ENCODE measurements around the gene RYR1.
"Not testable (repeated sequence)": the region's sequence is repeated elsewhere in the genome, so short reads cannot be mapped to it uniquely, and the experiment has no call there.

Gene RYR1

GRCh38 chr19:38495375-38495774, 61.9 kb downstream of the RYR1 start:
- not testable (repeated sequence) for DNase-seq

- DNase-seq: no peak
Observed at GRCh38 chr19:38496116-38496515, 62.6 kb downstream of the RYR1 start.

GRCh38 chr19:38496603-38497487, 63.4 kb downstream of the RYR1 start:
- no peak for DNase-seq

DNA sequence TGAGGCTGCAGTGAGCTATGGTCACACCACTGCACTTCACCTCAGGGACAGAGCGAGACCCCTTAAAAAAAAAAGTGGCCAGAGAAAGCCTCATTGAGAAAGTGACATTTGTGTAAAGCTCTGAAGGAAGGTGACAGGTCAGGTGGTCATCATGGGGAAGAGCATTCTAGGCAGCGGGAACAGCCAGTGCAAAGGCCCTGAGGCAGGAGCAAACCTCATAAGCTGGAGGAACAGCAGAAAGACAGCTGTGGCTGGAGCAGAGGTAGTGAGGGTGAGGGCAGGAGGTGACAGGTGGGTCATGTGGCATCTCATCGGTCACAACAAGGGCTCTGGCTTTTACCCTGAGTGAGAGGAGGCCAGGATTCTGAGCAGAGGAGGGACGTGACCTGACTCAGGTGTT, 64.4 kb downstream of the RYR1 start:
- DNase-seq: no peak

DNA sequence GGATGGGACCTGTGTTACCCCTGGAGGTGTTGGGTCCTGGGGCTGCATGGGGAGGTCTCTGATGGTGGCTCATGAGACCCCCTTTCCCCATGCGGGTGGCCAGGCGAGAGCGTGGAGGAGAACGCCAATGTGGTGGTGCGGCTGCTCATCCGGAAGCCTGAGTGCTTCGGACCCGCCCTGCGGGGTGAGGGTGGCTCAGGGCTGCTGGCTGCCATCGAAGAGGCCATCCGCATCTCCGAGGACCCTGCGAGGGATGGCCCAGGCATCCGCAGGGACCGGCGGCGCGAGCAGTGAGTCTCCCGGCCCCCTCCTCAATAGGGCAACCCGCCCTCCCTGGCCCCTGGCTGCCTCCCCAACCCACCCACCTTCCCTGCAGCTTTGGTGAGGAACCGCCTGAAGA, 66.0 kb downstream of the RYR1 start:
- DNase-seq: no peak

DNA sequence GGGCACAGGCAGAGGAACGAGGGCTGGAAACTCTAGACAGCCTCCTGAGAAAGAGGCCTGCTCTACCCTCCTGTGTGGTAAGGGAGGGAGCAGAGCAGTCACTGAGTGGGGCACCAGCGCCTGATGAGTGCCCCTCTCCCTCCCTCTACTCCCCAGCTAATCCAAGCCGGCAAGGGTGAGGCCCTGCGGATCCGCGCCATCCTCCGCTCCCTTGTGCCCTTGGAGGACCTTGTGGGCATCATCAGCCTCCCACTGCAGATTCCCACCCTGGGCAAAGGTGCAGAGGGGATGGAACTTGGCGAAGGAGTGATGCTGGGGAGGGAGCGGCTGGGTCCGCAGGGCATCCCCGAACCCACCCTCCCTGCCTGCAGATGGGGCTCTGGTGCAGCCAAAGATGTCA, 67.0 kb downstream of the RYR1 start:
- no peak for DNase-seq

GRCh38 chr19:38502410-38503076, 69.1 kb downstream of the RYR1 start:
- DNase-seq: no peak

DNA sequence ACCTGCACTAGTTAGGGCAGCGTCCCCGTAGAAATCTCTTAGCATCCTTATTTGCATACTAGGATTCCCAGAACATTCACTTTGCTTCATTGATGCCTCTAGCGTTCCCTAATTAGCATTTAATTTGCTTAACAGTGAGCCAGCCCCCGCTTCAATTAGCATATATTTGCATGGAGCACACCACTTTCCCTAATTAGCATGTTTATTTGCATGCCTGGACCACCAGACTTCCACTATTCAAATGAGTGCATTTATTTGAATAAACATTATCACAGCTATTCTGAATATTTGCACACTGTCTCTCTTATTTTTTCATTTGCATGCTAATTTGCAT, 69.6 kb downstream of the RYR1 start:
- DNase-seq: no peak

GRCh38 chr19:38505958-38506357, 72.5 kb downstream of the RYR1 start:
- DNase-seq: no peak

GRCh38 chr19:38506375-38506722, 72.9 kb downstream of the RYR1 start:
- no peak for DNase-seq

DNA sequence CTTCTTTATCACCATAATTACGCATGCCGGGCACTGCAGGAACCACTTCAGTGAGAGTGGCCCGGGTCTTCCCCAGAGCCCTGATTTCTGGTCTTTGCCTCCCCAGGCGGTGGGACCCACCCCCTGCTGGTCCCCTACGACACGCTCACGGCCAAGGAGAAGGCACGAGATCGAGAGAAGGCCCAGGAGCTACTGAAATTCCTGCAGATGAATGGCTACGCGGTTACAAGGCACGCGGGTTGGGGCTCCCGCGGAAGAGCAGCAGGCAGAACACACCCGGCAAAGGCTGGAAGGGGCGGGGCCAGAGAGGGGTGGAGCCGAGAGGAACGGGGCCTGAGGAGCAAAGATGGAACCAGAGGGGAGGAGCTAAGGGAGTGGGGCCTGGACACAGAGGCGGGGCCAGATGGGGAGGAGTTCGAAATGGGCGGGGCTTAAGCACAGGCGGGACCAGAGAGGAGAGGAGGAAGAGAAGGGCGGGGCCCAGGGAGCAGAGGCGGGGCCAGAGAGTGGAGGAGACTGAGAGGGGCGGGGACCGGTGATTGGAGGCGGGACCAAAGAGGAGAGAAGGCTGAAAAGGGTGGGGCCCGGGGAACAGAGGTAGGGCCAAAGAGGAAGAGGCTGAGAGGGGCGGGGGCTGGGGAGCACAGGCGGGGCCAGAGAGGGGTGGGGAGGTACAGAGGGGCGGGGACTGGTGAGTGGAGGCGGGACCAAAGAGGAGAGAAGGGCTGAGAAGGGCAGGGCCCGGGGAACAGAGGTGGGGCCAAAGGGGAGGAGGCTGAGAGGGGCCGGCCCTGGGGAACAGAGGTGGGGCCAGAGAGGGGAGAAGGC, 73.4 kb downstream of the RYR1 start:
- DNase-seq: no peak

DNA sequence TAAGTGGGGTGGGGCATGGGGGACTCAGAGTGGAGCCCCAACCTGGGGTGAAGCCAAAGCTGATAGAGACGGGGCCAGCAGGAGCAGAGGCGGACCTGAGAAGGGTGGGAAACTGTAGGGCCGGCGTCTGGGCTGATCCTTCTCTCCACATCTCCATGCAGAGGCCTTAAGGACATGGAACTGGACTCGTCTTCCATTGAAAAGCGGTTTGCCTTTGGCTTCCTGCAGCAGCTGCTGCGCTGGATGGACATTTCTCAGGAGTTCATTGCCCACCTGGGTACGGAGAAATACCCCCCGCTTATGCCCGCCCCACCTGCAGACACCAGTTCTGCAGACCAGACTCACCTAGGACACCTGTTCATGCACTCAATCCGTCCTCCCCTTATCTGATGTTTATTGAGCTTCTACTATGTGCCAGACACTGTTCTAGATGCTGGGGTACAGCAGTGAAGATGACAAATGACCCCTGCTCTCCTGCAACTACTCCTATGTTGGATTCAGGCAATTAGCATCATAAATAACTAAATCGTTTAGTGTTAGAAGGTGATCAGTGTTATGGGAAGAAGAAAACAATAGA, 74.1 kb downstream of the RYR1 start:
- no peak for DNase-seq

DNA sequence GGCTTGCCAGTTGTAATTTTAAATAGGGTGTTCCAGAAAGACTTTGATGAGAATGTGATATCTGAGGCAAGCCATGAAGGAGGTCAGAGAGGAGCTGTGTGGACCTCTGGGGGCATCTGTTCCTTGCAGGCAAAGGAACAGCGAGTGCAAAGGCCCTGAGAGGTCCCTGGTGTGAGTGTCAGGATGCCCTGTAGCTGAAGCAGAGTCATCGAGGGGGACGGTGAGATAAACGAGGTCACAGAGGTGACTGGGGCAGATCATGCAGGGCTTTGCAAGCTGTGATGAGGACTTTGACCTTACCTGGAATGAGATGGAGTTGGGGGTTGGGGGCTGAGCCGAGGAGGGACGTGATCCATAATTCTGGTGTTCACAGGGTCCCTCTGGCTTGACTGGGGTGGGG, 75.0 kb downstream of the RYR1 start:
- DNase-seq: no peak

DNA sequence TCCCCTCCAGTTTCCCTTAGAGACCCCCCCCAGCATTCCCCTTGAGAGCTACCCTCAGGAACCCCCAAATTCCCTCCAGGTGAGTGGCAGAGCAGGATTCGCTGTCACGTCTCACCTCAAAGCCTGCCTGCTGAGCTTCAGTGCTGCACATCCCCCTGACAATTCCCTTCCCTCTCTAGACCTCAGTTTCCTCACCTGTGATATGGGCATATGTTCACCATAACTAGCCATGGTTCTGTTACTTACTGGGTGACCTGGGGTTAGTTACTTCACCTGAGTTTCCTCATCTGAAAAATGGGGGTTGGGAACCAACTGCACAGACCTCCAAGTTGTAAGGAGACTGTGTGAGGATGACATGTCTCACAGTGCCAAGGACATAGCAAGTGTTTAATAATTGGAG, 75.5 kb downstream of the RYR1 start:
- DNase-seq: no peak

GRCh38 chr19:38511074-38511708, 77.7 kb downstream of the RYR1 start:
- DNase-seq: no peak

GRCh38 chr19:38512277-38512676, 78.8 kb downstream of the RYR1 start:
- no peak for DNase-seq

DNA sequence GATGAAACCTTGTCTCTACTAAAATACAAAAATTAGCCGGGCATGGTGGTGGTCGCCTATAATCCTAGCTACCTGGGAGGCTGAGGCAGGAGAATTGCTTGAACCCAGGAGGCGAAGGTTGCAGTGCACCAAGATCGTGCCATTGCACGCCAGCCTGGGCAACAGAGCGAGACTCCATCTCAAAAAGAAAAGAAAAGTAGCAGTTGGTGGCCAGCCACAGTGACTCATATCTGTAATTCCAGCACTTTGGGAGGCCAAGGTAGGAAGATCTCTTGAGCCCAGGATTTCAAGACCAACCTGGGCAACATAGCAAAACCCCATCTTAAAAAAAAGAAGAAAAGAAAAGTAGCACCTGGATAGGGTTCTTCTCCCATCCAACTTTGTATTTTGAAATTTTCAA, 79.7 kb downstream of the RYR1 start:
- DNase-seq: not testable (repeated sequence)

DNA sequence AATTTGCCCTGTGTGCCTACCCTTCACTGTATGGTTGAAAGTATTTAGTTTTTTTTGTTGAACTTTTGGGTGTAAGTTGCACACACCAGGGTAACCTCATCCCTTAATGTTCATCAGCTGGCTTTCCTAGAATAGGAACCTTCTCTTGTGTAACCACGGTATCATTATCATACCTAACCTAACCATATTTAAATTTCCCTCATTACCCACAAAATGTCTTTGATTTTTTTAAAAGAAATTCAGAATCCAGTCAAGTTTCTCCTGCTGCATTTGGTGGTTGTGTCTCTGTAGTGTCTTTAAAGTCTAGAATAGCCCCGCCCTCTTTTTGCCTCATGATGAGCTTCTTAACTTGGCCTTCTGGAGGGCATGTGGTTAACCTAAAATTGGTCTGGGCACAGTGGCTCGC, 80.3 kb downstream of the RYR1 start:
- no peak for DNase-seq

GRCh38 chr19:38514812-38515633, 81.5 kb downstream of the RYR1 start:
- peak; percentile 14 for DNase-seq

- DNase-seq: no peak
Observed at GRCh38 chr19:38515896-38516295, 82.4 kb downstream of the RYR1 start.

- no peak for DNase-seq
Observed at GRCh38 chr19:38516802-38517201, 83.3 kb downstream of the RYR1 start.

GRCh38 chr19:38517321-38517720, 83.8 kb downstream of the RYR1 start:
- DNase-seq: no peak
